ENCODE measurements around the gene HSPH1. TPM values are rescaled to one million over a fixed set of nuclear protein-coding genes. Genes with fewer than 3 reads are reported as not detected.

HSPH1 gene
- total RNA-seq, 1 donor from 2014 or later: 138 TPM

DNA sequence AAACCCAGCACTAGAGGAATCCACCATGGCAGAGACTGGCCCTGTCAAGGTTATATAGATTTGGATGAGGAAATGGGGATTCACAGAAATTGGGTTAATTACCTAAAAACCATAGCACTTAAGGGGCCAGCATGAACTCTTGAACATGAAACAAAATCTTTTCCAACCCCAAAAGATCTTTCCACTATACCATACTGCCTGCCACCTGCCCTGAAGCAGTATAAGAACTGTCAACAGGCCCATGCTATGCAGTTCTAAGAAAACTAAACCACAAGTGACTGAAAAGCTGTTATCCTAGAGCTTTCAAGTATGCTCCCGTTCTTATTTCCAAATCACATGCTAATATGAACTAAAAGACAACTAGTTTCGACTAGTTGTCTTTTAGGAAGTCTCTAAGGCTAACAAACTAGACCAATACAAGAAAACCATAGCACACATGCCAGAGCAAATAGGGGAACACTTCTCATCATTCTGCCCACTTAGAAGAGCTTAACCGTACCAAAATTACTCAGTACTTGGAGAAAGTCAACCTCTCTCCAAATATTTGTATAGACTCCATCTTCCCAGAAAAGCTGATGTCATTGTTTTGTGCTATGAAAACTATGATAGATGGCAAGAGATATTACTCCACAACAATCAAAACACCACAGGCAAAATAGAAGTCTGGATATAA lies 27.5 kb downstream of the HSPH1 start:
- intact Hi-C loops (cut with micrococcal nuclease): loop anchor here (1.0 to 10.0 kb wide), 4 partner anchors 28 to 159 kb away; no protein-coding TSS in a partner anchor

DNA sequence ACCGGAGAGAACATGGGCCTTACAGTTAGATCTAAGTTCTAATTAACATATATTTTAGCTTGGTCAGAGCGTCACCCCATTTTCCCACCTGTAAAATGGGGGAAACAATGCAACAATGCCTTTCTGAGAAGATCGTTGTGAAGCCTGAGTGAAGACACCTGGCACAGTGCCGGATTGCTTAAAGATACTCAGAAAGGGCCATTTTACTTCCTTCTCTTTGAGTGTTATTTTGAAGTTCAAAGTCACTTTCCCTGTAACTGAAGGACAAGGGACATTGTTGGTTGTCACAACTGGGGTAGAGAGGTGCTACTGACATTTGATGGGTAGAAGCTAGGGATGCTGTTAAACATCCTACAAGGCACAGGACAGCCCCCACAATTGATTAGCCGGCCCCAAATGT lies 28.1 kb downstream of the HSPH1 start:
- intact Hi-C loops (cut with micrococcal nuclease): loop anchor here (1.0 to 10.0 kb wide), 4 partner anchors 29 to 159 kb away; no protein-coding TSS in a partner anchor

DNA sequence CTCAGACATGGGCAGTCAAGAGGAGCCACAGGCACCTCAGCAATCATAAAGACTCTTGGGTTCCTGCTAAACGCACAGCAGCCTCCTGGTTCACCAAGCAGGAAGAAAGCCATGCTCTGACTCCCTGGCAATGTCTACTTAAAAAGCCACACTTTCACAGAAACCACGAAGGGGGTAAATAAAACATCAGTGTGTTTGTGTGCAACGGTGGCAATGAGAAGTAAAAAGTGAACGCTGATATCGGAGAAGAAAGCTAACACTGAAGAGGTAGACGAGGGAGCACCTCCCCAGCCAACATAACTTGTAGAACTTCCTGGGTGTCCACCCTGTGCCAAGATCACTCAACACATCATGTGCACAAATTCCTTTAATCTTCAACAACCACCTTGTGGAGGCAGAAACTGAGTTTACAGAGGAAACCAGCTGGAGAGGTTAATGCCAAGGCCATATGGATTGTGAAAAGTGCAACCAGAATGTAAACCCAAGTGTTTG lies 30.2 kb downstream of the HSPH1 start:
- intact Hi-C loops (cut with micrococcal nuclease): loop anchor here (5.0 to 10.0 kb wide), 2 partner anchors 59 to 157 kb away; no protein-coding TSS in a partner anchor

DNA sequence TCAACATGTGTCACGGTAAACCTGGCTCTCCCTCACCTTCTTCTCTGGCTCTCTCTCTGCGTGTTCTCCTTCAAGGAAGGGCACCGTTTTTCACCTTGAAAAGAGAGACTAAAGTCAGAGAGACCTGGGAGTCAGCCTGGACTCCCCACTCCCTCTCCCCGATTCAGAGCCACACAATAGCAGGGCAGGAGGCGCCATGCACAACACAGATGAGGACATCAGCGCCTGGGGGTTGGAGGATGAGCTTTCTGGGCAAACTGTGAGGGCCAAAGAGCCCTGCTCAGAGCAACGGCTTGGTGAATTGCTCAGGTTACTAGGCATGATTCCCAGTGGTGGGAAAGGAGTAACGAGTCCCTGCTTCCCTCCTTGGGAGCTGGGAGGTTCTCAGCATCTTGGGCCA lies 32.3 kb downstream of the HSPH1 start:
- intact Hi-C loops (cut with micrococcal nuclease): no loop called here

DNA sequence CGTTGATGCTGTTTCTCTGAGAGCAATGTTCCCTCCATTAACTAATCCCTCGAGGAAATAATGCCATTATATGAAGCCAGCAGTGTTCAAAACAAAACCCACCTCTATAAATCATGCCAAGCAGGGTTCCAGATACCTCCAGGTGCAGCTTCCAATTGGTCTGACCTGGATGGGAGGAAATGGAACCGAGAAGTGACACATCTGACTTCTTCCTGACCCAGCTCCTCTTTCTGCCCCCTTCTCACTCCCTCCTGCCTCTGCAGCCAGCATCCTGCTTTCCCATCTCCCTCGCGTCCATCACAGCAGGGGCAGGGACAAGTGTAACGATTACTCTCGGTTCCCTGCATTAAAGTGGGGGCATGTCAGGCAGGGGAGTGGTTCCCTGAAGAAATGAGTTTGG lies 37.5 kb downstream of the HSPH1 start:
- intact Hi-C loops (cut with micrococcal nuclease): no loop called here

DNA sequence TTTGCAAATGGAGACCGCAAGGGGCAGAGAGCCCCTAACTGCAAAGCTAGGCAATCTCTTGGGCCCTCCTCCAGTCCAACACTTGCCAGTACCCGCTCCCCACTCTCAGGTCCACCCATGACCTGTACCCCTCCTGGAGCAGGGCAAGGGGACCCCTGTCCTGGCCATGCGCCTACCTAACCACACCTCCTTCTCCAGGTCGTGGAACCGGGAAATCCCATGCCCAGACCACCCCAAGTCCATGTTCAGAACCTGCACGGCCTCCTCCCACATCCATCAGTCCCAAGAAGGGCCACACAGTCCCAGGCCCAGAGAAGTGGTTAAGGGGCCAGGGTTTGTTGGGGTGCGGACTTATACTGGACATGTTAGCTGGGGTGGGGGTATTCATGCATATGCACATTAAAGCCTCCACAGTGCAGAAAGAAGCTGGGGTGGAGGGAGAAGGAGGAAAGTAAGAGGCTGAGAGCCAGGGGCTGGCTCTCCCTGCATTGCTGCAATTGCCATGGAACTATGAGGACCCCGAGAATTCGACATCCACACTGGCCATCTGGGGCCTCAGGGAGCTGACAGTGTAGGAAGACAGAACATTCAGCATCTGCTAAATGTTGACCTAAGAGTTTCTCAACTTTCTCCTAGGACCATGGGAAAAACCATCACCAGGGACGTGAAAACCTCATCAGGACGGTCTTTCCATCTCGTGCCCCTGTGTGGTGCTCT lies 39.0 kb downstream of the HSPH1 start:
- intact Hi-C loops (cut with micrococcal nuclease): no loop called here

DNA sequence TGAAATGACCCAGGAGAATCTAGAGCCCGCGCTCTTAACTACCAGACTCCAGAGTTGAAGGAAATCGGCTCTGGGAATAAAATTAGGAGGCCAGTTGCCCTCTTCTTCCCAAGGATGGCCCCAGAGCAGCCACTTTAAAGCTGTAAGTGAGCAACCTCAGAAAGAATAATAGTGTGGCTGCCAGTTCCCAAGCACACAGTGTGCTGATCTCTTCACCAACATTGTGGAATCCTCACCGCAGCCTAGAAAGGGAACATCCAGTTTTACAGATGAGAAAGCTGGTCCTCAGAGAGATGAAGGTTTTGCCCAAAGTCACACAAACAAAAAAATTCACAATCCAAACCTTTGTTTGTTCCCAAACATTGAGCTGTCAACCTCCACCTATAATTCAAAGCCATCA lies 39.6 kb downstream of the HSPH1 start:
- intact Hi-C loops (cut with micrococcal nuclease): no loop called here

DNA sequence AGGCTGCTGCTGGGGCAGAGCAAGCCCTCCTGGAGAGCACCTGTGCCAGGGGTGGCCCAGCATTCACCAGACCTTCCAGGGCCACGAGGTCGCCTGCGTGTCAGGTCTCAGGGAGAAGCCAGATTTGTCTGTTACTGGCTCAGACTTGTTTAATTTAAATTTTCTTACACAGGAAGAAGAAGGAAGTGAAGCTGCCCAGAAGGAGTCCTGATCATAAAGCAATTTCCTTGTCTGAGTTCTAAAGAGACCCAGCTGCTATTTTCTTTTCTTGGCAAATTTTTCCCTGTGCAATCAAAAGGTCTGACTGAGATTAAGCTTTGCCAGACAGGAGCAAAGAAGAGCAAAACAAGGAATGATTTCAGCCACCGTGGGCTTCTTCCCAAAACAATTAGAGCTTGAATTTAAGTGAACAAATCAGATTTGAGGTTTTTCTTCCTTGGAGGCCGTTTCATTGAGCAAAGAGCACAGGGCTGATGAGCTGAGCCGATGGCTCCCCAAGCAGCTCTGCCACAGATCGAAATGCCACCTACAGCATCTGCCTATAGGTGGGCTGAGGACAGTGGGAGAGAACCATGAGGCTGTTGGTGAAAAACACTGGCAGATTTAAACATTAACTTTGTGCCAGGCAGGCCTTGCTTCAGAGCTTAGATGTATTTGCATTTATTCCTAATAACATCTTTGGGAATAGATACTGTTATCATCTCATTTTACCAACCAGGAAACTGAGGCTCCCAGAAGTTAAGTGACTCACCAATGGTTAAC lies 40.1 kb downstream of the HSPH1 start:
- intact Hi-C loops (cut with micrococcal nuclease): no loop called here

DNA sequence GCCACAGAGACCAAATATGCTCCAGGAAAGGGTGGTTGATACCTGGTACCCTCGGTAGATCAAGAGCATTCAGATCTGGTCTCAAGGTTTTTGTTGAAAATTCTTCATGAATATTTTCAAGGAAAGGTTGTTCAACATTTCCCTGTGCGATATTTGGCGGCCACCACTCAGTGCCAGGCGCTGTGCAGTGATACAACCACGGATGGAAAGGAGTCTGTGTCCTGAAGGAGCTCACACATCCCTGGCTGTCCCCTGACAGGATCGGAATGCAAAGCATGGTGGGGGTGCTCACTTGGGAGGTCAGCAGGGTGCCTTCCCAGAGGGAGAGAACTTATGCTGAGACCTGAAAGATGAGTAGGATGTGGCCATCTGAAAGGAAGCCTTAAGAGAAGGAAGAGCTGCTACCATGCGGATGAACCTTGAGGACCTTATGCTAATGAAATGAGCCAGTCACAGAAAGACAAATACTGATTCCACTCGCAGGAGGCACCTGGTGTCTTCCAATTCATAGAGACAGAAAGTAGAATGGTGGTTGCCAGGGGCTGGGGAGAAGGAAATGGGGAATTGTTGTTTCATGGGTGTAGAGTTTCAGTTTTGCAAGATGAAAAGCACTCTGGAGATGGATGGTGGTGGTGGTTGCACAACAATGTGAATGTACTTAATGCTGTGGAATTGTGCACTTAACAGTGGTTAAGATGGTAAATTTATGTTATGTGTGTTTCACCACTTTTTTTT lies 41.6 kb downstream of the HSPH1 start:
- intact Hi-C loops (cut with micrococcal nuclease): no loop called here

DNA sequence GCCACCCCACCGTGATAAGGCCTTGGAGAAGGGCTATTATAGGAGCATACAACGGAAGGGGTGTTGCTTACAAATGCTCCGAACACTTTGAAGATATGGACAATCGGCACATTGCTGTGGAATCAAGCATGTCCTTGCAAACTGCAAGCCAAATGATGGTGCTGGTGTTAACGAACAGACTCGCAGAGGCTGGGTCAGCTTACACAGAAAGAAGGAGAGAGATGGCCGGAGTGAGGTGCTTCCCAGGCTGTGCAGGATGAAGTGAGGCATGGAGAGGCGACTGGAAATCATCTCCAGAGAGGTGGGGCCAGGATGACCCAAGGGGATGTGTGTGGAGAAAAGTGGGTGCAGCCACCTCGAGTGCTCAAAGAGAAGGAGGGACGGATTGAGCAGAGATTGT lies 42.2 kb downstream of the HSPH1 start:
- intact Hi-C loops (cut with micrococcal nuclease): no loop called here

DNA sequence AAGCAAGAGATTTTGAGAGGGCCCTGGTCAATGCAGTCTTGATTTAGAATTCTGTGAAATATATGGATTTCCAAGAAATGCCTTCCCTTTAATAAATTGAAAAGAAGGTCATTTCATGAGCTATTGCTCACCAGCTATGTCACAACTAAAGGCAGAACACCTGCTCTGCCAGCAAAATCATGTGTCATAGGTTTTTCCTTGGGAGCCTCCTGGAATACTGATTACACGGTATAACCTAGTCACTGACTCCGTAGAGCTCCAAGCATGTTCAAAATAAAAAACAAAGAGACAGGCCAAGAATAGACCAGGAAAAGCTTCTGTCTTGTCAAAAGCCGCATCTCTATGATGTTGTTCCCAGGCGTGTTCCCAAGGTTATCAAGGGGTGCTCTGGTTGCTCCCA lies 45.5 kb downstream of the HSPH1 start:
- intact Hi-C loops (cut with micrococcal nuclease): no loop called here

DNA sequence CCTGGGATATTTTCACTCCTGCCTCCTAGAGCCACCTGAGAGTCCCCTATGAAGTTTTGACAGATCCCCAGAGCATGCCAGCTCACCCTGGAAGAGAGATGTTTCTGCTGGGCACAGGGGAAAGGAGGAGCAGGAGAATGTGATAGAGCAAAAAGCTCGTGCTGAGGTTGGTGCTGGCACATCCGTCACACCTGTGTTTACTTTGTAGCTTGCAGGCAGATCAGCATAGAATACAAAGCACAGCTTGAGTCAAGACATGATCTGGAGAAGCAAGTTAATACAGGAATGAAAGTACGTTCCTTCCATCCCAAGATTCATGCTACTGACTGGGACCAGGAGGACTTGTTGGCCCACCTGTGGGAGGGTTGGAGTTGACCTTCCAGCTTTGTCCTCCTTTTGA lies 46.1 kb downstream of the HSPH1 start:
- intact Hi-C loops (cut with micrococcal nuclease): no loop called here

DNA sequence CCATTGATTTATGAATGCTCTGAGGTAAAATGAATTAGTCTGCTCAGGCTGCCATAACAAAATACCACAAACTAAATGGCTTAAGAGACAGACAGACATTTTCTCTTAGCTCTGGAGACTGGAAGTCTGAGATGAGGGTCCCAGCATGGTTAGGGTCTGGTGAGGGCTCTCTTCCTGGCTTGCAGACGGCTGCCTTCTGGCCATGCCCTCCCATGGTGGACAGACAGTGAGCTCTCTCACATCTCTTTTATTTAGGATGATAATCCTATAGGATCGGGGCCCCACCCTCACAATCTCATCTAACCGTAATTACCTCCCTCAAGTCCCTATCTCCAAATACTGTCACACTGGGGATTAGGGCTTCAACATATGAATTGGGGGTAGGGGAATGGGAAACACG lies 47.1 kb downstream of the HSPH1 start:
- intact Hi-C loops (cut with micrococcal nuclease): no loop called here

DNA sequence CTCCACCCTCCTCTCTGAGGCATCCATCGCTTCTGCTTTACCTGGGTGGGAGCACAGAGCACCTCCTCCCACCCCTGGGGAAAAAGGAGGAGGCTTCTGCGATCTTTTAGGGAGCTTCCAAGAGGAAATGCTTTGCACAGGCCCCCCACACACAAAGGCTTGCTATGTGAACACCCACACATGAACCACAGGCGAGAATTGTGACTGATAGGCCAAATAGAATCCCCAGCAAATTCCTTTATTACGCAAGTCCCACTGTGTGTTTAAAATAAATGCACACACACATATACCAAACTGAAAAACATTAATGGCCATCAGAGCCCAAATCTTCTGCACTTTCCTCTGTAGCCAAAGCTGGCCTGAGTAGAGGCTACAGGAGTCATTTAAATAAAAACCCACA lies 50.6 kb downstream of the HSPH1 start:
- intact Hi-C loops (cut with micrococcal nuclease): no loop called here

DNA sequence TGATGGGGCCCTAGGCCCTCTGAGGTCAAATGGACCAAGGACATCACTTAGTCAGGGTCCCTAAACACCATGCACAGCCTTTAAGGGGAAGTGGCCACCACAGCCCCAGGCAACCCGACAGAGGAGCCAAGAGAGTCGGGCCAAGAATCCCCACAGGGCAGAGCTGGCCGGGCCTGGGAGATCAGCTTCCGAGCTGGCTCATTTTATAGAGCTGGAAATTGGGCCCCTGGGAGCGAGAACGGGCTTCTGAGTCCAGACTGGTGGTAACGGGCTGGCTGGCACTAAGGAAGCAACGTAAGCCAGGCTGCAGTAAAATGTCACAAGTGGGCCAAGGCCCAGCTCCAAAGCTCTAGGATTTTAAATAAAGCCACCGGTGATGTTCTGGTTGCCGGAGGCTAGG lies 51.1 kb downstream of the HSPH1 start:
- intact Hi-C loops (cut with micrococcal nuclease): no loop called here

DNA sequence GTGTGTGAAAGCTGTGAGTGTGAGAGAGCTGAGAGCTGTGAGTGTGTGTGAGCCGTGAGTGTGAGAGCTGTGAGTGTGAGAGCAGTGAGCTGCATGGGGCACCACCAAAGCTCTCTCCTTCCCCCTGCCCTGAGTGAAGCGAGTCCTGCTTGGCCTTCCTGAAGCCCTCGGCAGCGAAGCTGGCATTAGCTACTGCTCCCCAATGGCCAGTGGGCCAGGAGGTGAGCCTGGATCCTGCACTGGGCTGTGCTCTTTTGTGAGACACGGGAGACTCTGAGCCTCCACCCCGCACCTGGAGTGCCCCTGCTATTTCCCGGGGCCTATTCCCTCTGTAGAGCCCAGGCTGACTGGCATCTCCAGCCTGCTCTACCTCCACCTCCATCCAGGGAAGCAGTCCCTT lies 51.5 kb downstream of the HSPH1 start:
- intact Hi-C loops (cut with micrococcal nuclease): no loop called here

DNA sequence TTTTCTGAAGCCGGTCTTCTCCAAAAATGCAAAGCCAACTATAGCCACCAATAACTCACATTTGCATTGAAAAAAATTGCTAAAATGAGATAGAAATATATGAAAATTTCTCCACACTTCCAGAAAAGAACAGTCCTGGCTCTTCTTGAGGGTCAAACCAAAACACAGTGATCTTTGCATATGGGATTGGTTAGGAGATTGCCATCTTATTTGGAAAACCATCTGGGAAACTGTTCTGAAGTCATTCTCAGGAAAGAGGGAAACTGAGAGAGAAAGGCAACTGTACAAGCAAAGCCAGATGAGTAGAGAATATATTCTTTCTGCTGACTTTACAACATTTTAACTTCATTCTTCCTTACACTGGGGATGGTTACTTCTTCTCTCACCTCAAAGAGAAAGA lies 54.6 kb downstream of the HSPH1 start:
- intact Hi-C loops (cut with micrococcal nuclease): no loop called here

DNA sequence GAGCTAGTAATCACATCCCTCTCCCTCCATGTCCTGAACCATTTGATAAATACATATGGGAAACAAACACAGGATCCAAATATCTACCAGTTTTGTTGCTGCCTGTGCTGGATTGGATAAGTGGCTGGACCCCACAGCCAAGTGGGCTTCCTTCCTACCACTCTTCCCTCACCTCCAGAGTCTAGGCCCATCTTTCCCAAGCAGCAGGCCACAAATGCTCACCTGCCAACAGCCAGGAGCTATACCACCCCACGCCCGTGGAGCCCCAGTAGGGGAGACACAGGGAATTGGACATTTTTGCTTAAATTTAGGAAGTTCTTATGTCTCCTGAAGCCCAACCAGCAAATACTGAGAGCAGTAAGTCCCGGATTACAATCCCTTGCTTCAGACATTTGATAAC lies 55.8 kb downstream of the HSPH1 start:
- intact Hi-C loops (cut with micrococcal nuclease): no loop called here

DNA sequence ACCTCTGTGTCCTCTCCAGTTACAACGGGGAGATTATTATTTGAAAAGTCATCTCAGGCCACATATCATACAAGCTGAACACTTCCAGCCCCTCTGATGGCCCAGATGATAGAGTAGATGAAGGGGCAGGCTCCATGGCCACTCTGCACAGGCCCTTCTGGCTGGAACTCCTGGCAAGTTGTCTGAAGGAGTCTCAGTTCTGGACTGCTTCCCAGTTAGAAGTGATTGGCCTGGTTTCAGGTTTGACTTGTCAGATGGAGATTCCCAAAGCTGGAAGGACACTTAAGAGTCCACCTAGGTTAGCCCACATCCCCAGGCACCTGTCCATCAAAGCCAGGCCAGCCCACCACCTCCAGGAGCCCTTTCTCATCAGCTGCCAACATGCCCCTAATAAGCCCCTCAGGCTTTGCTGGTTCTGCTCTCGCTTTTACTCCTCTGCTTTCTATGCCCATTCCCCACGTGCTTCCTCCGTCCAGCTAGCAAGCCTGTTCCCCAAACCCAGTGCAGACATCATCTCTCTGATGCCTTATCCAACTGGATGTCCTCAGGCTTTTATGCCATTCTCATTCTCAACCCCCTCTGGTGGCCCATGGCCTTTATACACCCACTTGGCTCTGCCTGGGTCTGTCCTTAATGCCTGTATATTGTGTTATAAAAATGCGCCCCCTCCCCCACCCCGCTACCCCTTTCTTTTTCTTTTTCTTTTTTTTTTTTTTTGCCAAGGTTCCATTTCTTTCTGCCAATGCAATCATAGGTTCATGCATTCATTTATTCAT lies 56.5 kb downstream of the HSPH1 start:
- intact Hi-C loops (cut with micrococcal nuclease): no loop called here

DNA sequence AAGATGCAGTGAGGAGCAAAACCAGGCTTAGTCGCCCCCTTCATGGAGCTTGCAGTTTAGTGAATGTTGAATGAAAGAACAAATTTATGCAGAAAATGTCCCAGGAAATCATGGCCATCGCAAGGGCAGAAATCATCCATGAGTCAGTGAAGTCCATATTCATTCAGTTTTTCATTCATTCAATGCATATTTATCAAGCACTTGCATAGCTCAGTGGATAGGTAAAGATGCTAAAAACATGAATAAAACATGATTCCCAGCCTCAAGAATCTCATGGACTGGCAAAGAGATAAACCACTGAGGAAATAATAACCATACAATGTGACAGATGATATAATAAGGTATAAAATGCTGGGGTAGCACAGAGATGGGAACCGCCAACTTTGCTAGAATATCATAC lies 58.8 kb downstream of the HSPH1 start:
- intact Hi-C loops (cut with micrococcal nuclease): no loop called here

Data from T-helper 1 cell treated with Interleukin-12 subunit alpha and Interleukin-12 subunit beta and Interleukin-4 antibody, amounts not matched to agents 30 ng/mL and 1 ng/mL, for 36 hours (primary cell).